NCI-H187 treated with DMSO at 0.1 percent for 48 hours (cell line): ENCODE results near the gene MOK.

ENCODE experiments used
- DNase-seq: peaks from one replicate; lab custom pipeline; 2025; lab: John Stamatoyannopoulos, UW

Gene MOK

DNA sequence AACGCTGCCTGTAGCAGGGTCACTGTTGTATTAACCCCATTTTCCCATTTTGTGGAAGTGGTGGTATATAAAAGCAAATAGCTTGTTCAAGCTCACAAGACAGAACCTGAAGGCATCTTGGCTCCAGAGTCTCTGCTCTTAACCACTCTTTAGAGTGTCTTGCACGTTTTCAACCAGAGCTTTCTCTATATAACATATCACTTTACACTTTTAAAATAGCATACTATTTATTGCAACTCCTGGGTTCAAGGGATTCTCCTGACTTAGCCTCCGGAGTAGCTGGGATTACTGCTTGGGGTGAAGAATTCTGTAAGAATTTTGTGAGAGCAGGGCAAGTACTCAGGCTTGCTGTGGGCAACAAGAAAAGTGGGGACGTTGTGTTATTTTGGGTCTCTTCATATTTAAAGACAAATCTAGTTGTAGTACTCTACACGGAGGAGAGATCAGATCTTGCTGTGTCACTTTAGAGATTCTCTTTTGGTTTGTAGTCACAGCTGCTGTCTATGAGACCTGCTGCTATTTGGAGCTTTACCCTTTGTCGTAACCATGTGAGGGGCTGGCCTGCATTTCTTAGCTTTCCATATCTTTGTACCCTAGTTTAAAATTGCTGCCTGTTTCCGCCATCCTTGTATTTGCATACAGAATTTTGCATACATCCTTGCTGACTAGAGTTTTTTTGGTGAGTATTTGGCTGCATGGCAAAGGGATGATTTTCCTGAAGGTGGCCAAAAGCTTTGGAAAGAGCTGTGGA is 124.5 kb downstream of the MOK start:
- DNase-seq = no peak
